Gastrocnemius medialis (tissue), 4 donors: ENCODE data around the gene FRS2. TPM values are rescaled to one million over a fixed set of nuclear protein-coding genes. Genes with fewer than 3 reads are reported as not detected.
"Not testable (repeated sequence)": the region's sequence is repeated elsewhere in the genome, so short reads cannot be mapped to it uniquely, and the experiment has no call there.

ENCODE experiments used
- ATAC-seq, 2 donors: fragments of 150-250 bp; one replicate each; pipeline ENCODE4 v1.9.1; 2016
- DNase-seq, 2 donors: peaks; one replicate each; pipeline ENCODE4 v3.0.0-alpha.2; 2019
- H3K27ac ChIP-seq, 4 donors: fragments of 200-600 bp; sonication (generic); 1 replicate in 1 of 4; 2 replicates in 3 of 4; pipeline ENCODE4 v1.5.1; 2016 to 2018; ENCODE audit warnings: mild to moderate bottlenecking in 2 of 4, moderate library complexity in 1 of 4
- H3K27me3 ChIP-seq, 3 donors: fragments of 200-600 bp; sonication (generic) in 2 of 3; 1 replicate in 1 of 3; 2 replicates in 2 of 3; pipeline versions ENCODE4 v1.5.1 to v1.6.0; 2016 to 2019; ENCODE audit warnings: mild to moderate bottlenecking in 1 of 3, moderate library complexity in 1 of 3
- H3K36me3 ChIP-seq, 2 donors: fragments of 200-600 bp; sonication (generic) in 1 of 2; one replicate each; pipeline ENCODE4 v1.5.1; 2017 to 2018
- H3K4me1 ChIP-seq, 2 donors: fragments of 200-600 bp; sonication (generic) in 1 of 2; one replicate each; pipeline ENCODE4 v1.5.1; 2016 to 2017; ENCODE audit warnings: mild to moderate bottlenecking in 2 of 2
- H3K4me3 ChIP-seq, 4 donors: fragments of 200-600 bp; sonication (generic) in 3 of 4; 1 replicate in 1 of 4; 2 replicates in 3 of 4; pipeline ENCODE4 v1.5.1; 2016 to 2019; ENCODE audit warnings: mild to moderate bottlenecking in 2 of 4
- H3K9me3 ChIP-seq, 3 donors: fragments of 200-600 bp; sonication (generic) in 2 of 3; 1 replicate in 1 of 3; 2 replicates in 2 of 3; pipeline ENCODE4 v1.5.1; 2016 to 2019
- POLR2A ChIP-seq, 2 donors: fragments of 450-650 bp; IDR thresholded peaks; one replicate each; pipeline ENCODE4 v1.6.1; 2017; ENCODE audit warnings: antibody characterized with exemption in 2 of 2, mild to moderate bottlenecking in 2 of 2, moderate library complexity in 2 of 2
- in situ Hi-C, 4 donors: fragments of 200-750 bp; cut with MboI; loops; one replicate each; pipeline versions ENCODE4 v1.15.0 to v1.8.0; 2017; ENCODE audit warnings: low sequenced_read_pairs in 4 of 4
- intact Hi-C: fragments of 100-400 bp; cut with DNase I; formaldehyde crosslinking; loops from one replicate; pipeline ENCODE4 v1.15.1; 2023; ENCODE audit warnings: low total_unique reads
- total RNA-seq, 4 donors: library from RNA; depleted of rRNA; stranded (reverse); fragments of >200 nt; gene quantifications; one replicate each; pipeline versions ENCODE4 v1.1.0 to v1.2.3, GENCODE V29; 2016
- TF ChIP-seq, protein P1 (sequence below), 5 experiments: fragments of 450-650 bp in 3 of 5; fragments of 200-600 bp in 2 of 5; sonication (generic) in 2 of 5; IDR thresholded peaks in 4 of 5; conservative IDR thresholded peaks in 1 of 5; 1 replicate in 4 of 5; 2 replicates in 1 of 5; pipeline ENCODE4 v1.5.1; 2016 to 2019; ENCODE audit warnings: antibody characterized with exemption in 5 of 5, mild to moderate bottlenecking in 3 of 5, moderate library complexity in 3 of 5

FRS2 gene
- total RNA-seq, 4 donors from 2014 or later, result 21.0 to 32.1 (median 21.3) TPM

DNA sequence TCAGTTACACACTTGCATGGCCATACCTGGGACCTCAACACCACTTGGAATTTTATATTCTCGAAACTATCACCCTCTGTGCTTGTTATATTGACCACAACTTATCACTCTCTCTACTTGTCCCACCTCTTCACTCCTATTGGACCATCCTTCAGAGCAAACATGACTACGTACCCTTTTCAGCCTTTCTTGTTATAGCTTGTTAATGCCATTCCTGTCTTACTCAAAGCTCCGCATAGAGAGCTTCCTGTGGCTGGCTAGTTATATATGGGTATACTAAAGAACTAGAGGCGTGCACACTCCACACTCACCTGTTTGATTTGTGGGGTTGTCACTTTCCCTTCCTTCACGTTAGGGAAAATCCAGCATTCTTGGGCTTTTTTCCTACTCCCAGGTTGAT is 26.3 kb upstream of the FRS2 start:
- in situ Hi-C loops, result no loop called here
- Histone ChIP-seq H3K4me3 (no peak overlapping the region), H3K36me3 (no peaks in the 10 kb centered on the region), H3K27ac (no peak overlapping the region), H3K4me1 (no peaks in the 10 kb centered on the region), H3K27me3 (no peaks in the 10 kb centered on the region), H3K9me3 (no peaks in the 10 kb centered on the region)
- intact Hi-C loops, result no loop called here
- ATAC-seq (no peak), DNase-seq (no peak)
- TF ChIP-seq, protein P1, sequence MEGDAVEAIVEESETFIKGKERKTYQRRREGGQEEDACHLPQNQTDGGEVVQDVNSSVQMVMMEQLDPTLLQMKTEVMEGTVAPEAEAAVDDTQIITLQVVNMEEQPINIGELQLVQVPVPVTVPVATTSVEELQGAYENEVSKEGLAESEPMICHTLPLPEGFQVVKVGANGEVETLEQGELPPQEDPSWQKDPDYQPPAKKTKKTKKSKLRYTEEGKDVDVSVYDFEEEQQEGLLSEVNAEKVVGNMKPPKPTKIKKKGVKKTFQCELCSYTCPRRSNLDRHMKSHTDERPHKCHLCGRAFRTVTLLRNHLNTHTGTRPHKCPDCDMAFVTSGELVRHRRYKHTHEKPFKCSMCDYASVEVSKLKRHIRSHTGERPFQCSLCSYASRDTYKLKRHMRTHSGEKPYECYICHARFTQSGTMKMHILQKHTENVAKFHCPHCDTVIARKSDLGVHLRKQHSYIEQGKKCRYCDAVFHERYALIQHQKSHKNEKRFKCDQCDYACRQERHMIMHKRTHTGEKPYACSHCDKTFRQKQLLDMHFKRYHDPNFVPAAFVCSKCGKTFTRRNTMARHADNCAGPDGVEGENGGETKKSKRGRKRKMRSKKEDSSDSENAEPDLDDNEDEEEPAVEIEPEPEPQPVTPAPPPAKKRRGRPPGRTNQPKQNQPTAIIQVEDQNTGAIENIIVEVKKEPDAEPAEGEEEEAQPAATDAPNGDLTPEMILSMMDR (IDR thresholded peaks at IDR 0.05 in 4 of 5, conservative IDR thresholded peaks at IDR 0.05 in 1 of 5), result no peak
- no peak for TF ChIP-seq POLR2A (IDR thresholded peaks at IDR 0.05)

DNA sequence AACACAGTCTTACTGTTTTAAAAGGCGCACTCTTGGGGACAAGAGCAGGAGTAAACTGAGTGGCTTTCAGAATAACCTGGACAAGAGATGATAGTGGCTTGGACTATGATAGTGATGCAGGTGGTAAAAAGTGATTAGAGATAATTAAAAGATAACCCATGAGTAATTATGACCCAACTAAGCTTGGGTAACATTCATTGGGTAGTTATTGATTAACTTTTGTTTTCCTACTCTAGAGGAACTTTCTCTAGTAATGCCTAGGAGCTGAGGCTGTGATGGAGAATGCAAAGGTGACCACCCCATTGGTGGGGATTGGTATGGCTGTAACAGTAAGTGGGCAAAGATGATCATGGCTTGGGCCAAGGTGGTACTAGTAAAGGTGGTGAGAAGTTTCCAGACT is 22.3 kb upstream of the FRS2 start:
- no peaks in the 10 kb centered on the region for H3K27me3 ChIP-seq
- ATAC-seq, result no peak
- in situ Hi-C loops, result no loop called here

DNA sequence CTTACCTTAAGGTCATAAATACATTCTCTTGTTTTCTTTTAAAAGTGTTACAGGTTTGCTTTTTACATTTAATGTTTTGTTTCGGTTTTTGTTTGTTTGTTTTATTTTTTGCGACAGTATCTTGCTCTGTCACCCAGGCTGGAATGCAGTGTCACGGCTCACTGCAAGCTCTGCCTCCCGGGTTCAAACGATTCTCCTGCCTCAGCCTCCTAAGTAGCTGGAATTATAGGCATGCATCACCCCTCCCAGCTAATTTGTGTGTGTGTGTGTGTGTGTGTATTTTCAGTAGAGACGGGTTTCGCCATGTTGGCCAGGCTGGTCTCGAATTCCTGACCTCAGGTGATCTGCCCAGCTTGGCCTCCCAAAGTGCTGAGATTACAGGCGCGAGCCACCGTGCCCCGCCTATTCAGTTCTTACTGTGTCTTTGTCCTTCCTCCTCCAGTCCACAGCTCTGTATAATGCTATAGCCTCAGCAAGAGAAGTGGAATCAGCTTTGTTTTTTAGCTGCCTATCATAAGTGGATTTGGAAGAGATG is 17.5 kb upstream of the FRS2 start:
- intact Hi-C loops, H3K36me3 ChIP-seq, H3K9me3 ChIP-seq, H3K27ac ChIP-seq, H3K4me3 ChIP-seq, DNase-seq, ATAC-seq, H3K27me3 ChIP-seq, H3K4me1 ChIP-seq, in situ Hi-C loops: not testable (repeated sequence)

More for the DNA sequence above, 22.3 kb upstream of the FRS2 start:
- Histone ChIP-seq H3K4me3 (no peak overlapping the region), H3K9me3 (no peaks in the 10 kb centered on the region), H3K36me3 (no peaks in the 10 kb centered on the region), H3K27ac (no peak overlapping the region), H3K4me1 (no peaks in the 10 kb centered on the region)
- TF ChIP-seq, protein P1 (IDR thresholded peaks at IDR 0.05 in 4 of 5, conservative IDR thresholded peaks at IDR 0.05 in 1 of 5), result no peak
- TF ChIP-seq POLR2A (IDR thresholded peaks at IDR 0.05), result no peak
- DNase-seq, result no peak
- intact Hi-C loops, result no loop called here

DNA sequence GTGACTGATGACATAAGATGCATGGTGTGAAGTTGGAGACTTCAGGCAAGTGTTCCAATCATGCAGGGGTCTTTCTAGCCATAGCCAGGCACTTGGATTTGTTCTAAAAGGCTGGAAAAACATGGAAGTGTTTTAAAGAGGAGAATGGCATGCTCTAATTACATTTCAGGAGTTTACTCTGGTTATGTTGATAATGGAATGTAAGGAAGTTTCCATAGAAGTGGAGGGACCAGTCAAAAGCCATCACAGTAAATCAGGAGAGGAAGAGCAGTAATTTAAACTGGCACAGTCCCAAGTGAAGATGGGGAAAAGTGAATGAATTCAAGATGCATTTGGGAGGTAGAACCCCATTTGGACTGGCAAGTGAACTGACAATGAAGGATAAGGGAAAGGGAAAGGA is 13.9 kb upstream of the FRS2 start:
- Histone ChIP-seq H3K27me3 (no peaks in the 10 kb centered on the region), H3K9me3 (no peaks in the 10 kb centered on the region), H3K27ac (no peak overlapping the region), H3K36me3 (no peaks in the 10 kb centered on the region), H3K4me3 (no peak overlapping the region), H3K4me1 (no peaks in the 10 kb centered on the region)
- in situ Hi-C loops (no loop called here), intact Hi-C loops (no loop called here)
- TF ChIP-seq POLR2A (IDR thresholded peaks at IDR 0.05), result no peak
- TF ChIP-seq, protein P1 (IDR thresholded peaks at IDR 0.05 in 4 of 5, conservative IDR thresholded peaks at IDR 0.05 in 1 of 5), result no peak
- no peak for DNase-seq
- ATAC-seq, result no peak

DNA sequence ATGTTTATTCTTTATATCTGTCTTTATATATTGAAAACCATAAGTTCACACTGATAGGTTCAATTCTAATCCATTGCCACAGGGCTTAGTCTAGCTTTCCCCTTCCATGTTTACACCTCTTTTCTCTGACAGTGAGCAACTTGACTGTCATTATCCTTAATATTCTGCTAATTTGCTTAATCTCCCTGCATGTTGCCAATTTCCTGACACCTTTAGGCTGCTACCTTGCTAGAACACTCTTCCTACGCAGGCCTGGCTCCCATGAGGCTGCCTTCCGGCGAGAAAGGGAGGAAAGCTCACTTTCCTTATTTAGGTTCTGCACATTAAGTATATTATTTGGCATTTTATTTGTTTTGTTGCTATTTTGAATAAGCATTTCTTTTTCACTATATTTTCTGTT is 12.8 kb upstream of the FRS2 start:
- Histone ChIP-seq H3K36me3 (no peaks in the 10 kb centered on the region), H3K4me1 (no peaks in the 10 kb centered on the region), H3K27me3 (no peaks in the 10 kb centered on the region), H3K9me3 (no peaks in the 10 kb centered on the region), H3K27ac (no peak overlapping the region), H3K4me3 (no peak overlapping the region)
- ATAC-seq (no peak), DNase-seq (no peak)
- no peak for TF ChIP-seq POLR2A (IDR thresholded peaks at IDR 0.05)
- TF ChIP-seq, protein P1 (IDR thresholded peaks at IDR 0.05 in 4 of 5, conservative IDR thresholded peaks at IDR 0.05 in 1 of 5), result no peak
- in situ Hi-C loops (no loop called here), intact Hi-C loops (no loop called here)
